Nephron (organoid): ENCODE results near the gene ZNF17.

Experiments used
- H3K27ac Mint-ChIP-seq, 3 experiments: 2 replicates each; pipeline ENCODE4 v1.8.0; 2020; ENCODE audit warnings: mixed read lengths in 3 of 3, mild to moderate bottlenecking in 2 of 3, moderate library complexity in 1 of 3
- H3K27me3 Mint-ChIP-seq: 2 replicates; pipeline ENCODE4 v1.8.0; 2021; ENCODE audit warnings: low read depth, mild to moderate bottlenecking, moderate library complexity, mixed read lengths
- H3K36me3 Mint-ChIP-seq: 2 replicates; pipeline ENCODE4 v1.8.0; 2020; ENCODE audit warnings: low read depth, mixed read lengths
- H3K4me1 Mint-ChIP-seq: 2 replicates; pipeline ENCODE4 v1.8.0; 2020; ENCODE audit warnings: mixed read lengths
- H3K4me3 Mint-ChIP-seq, 3 experiments: 2 replicates each; pipeline ENCODE4 v1.8.0; 2020; ENCODE audit warnings: mild to moderate bottlenecking in 3 of 3, mixed read lengths in 3 of 3, moderate library complexity in 2 of 3
- H3K9me3 Mint-ChIP-seq: 2 replicates; pipeline ENCODE4 v1.8.0; 2020; ENCODE audit warnings: mixed read lengths
- TF ChIP-seq, protein P1 (sequence below), 3 experiments: fragments of 200-600 bp; sonication (generic); IDR thresholded peaks; one replicate each; pipeline ENCODE4 v1.5.0; 2021; ENCODE audit warnings: antibody characterized with exemption in 3 of 3; ENCODE audit not compliant: unreplicated experiment in 3 of 3

ZNF17 gene

DNA sequence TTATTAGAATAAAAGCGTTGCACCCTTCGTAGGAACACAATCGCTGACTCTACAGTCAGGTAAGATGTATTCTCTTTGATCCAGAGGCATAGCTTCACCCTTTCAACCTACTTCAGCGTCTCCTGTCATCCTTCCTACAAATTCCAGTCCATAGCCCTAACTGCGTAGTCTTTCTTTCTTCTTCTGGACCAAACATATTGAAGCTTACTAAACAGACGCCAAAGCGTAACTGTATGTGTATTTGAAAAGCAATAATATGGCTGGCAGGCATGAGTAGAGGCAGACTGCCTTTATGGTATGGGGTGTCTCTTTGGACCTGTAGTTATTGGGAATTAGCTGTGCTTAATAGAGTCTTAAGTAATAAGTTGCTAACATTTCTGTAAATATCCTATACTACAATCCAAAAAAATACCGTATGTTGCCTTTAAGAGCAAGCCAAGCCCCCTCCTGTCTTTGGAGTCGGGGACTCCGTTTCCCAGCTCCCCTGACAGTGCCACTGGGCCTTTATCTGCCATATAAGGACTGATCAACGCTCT, 21.7 kb upstream of the ZNF17 start:
- H3K36me3 Mint-ChIP-seq = peaks cover 42% of the 10 kb centered on the region
- H3K4me1 Mint-ChIP-seq = peaks cover 21% of the 10 kb centered on the region
- TF ChIP-seq, protein P1, sequence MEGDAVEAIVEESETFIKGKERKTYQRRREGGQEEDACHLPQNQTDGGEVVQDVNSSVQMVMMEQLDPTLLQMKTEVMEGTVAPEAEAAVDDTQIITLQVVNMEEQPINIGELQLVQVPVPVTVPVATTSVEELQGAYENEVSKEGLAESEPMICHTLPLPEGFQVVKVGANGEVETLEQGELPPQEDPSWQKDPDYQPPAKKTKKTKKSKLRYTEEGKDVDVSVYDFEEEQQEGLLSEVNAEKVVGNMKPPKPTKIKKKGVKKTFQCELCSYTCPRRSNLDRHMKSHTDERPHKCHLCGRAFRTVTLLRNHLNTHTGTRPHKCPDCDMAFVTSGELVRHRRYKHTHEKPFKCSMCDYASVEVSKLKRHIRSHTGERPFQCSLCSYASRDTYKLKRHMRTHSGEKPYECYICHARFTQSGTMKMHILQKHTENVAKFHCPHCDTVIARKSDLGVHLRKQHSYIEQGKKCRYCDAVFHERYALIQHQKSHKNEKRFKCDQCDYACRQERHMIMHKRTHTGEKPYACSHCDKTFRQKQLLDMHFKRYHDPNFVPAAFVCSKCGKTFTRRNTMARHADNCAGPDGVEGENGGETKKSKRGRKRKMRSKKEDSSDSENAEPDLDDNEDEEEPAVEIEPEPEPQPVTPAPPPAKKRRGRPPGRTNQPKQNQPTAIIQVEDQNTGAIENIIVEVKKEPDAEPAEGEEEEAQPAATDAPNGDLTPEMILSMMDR (IDR thresholded peaks at IDR 0.05; ENCODE audit: unreplicated experiment in 3 of 3) = no peak

GRCh38 chr19:57389730-57390598, 21.0 kb upstream of the ZNF17 start, which contains the start of gene ZNF548:
ZNF548 (plus strand) TSS chr19:57389854; CDS start chr19:57390100, 246 bp downstream.
- Mint-ChIP-seq H3K4me1 (peaks cover 21% of the 10 kb centered on the region), H3K4me3 (peak within 1 kb of the TSS; percentile 92 to 100 (median 97)), H3K27me3 (no peaks in the 10 kb centered on the region), H3K27ac (peak within 1 kb of the TSS; percentile 95 to 98 (median 98)), H3K9me3 (peaks cover 19% of the 10 kb centered on the region), H3K36me3 (peaks cover 49% of the 10 kb centered on the region)
- TF ChIP-seq, protein P1 (IDR thresholded peaks at IDR 0.05; ENCODE audit: unreplicated experiment in 3 of 3) = peak; percentile 13 to 30 (median 20)

More for the DNA sequence above, 21.7 kb upstream of the ZNF17 start:
- Mint-ChIP-seq H3K9me3 (peaks cover 14% of the 10 kb centered on the region), H3K27me3 (no peaks in the 10 kb centered on the region), H3K27ac (peak overlapping the region; percentile 95 to 98 (median 98)), H3K4me3 (peak overlapping the region; percentile 92 to 100 (median 97))

DNA sequence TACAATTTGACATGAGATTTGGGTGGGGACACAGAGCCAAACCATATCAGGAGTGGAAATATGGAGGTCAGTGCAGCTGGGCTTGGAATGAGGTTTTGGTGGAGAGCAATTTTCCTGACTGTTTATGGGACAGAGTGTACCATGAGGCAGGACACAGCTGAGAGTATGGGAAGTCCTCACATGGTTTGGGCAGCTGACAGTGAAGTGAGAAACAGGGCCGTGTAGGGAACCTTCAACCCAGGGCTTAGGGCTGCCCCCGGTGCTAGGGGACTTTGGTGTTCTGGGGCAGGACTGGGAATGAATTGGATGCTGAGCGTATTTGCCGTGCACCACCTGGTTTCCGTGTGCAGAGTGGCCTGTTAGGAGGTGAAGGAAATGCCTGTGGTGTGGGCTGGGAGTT, 15.3 kb upstream of the ZNF17 start:
- H3K4me3 Mint-ChIP-seq = no peak overlapping the region
- H3K27me3 Mint-ChIP-seq = no peaks in the 10 kb centered on the region
- H3K9me3 Mint-ChIP-seq = peaks cover 57% of the 10 kb centered on the region
- peaks cover 6% of the 10 kb centered on the region for H3K4me1 Mint-ChIP-seq
- H3K36me3 Mint-ChIP-seq = peaks cover 95% of the 10 kb centered on the region
- TF ChIP-seq, protein P1 (IDR thresholded peaks at IDR 0.05; ENCODE audit: unreplicated experiment in 3 of 3) = no peak
- no peak overlapping the region for H3K27ac Mint-ChIP-seq

GRCh38 chr19:57398868-57399267, 12.1 kb upstream of the ZNF17 start:
- TF ChIP-seq, protein P1 (IDR thresholded peaks at IDR 0.05; ENCODE audit: unreplicated experiment in 3 of 3) = no peak
- H3K4me1 Mint-ChIP-seq = no peaks in the 10 kb centered on the region
- no peak overlapping the region for H3K4me3 Mint-ChIP-seq
- H3K27me3 Mint-ChIP-seq = no peaks in the 10 kb centered on the region
- peaks cover 57% of the 10 kb centered on the region for H3K9me3 Mint-ChIP-seq
- peaks cover 93% of the 10 kb centered on the region for H3K36me3 Mint-ChIP-seq
- no peak overlapping the region for H3K27ac Mint-ChIP-seq

- Mint-ChIP-seq H3K9me3 (peaks cover 16% of the 10 kb centered on the region), H3K27me3 (no peaks in the 10 kb centered on the region), H3K4me1 (no peaks in the 10 kb centered on the region), H3K27ac (no peak overlapping the region), H3K36me3 (peaks cover 46% of the 10 kb centered on the region), H3K4me3 (no peak overlapping the region)
- TF ChIP-seq, protein P1 (IDR thresholded peaks at IDR 0.05; ENCODE audit: unreplicated experiment in 3 of 3) = no peak
Observed at GRCh38 chr19:57403737-57404563, 7.0 kb upstream of the ZNF17 start.
